NCI-H1930 (cell line): Measurements from ENCODE around the gene RNF121.

Experiments
- DNase-seq, 2 experiments: peaks; one replicate each; lab custom pipeline; 2025; lab: John Stamatoyannopoulos, UW

Gene RNF121

GRCh38 chr11:71990701-71991100 is 61.9 kb downstream of the RNF121 start:
- no peak for DNase-seq

GRCh38 chr11:71991494-71991893 is 62.6 kb downstream of the RNF121 start:
- no peak for DNase-seq

- no peak for DNase-seq
Measured at GRCh38 chr11:71992136-71992730, 63.4 kb downstream of the RNF121 start.

GRCh38 chr11:71994786-71995185 is 65.9 kb downstream of the RNF121 start:
- no peak for DNase-seq

GRCh38 chr11:71995726-71996291 is 67.0 kb downstream of the RNF121 start:
- no peak for DNase-seq

GRCh38 chr11:71996517-71996916 is 67.7 kb downstream of the RNF121 start:
- no peak for DNase-seq

GRCh38 chr11:71996946-71997345 is 68.1 kb downstream of the RNF121 start:
- DNase-seq, result no peak

GRCh38 chr11:71997594-71997993 is 68.7 kb downstream of the RNF121 start:
- no peak for DNase-seq

- DNase-seq, result no peak
Measured at GRCh38 chr11:71998061-71998460, 69.2 kb downstream of the RNF121 start.

GRCh38 chr11:71998649-71999310 is 69.9 kb downstream of the RNF121 start, which contains the start of gene IL18BP:
Gene IL18BP, plus strand, starts transcription at chr11:71998909. Its CDS starts 1,076 bp downstream, at chr11:71999985.
- DNase-seq, result no peak

GRCh38 chr11:71999362-71999761 is 70.5 kb downstream of the RNF121 start:
- no peak for DNase-seq

- DNase-seq, result no peak
Measured at GRCh38 chr11:71999798-72000197, 71.0 kb downstream of the RNF121 start.

GRCh38 chr11:72000202-72000867 is 71.5 kb downstream of the RNF121 start:
- DNase-seq, result no peak

- no peak for DNase-seq
Measured at GRCh38 chr11:72001285-72001684, 72.4 kb downstream of the RNF121 start.

- no peak for DNase-seq
Measured at GRCh38 chr11:72001834-72002591, 73.2 kb downstream of the RNF121 start.

- DNase-seq, result no peak
Measured at GRCh38 chr11:72002841-72003775, 74.3 kb downstream of the RNF121 start.

- no peak for DNase-seq
Measured at GRCh38 chr11:72003776-72004171, 74.9 kb downstream of the RNF121 start.

- DNase-seq, result no peak
Measured at GRCh38 chr11:72004515-72005346, 75.9 kb downstream of the RNF121 start.

GRCh38 chr11:72005347-72006260 is 76.8 kb downstream of the RNF121 start:
- no peak for DNase-seq
